Gastroesophageal sphincter (tissue), 4 donors: Measurements from ENCODE around the gene SNX12. TPM values are rescaled to one million over a fixed set of nuclear protein-coding genes. Genes with fewer than 3 reads are reported as not detected.

ENCODE experiments used
- ATAC-seq: fragments of 150-250 bp; one replicate; pipeline ENCODE4 v1.9.1; 2016; ENCODE audit warnings: mild to moderate bottlenecking, moderate library complexity
- H3K27ac ChIP-seq, 4 donors: fragments of 200-600 bp; sonication (generic) in 3 of 4; 1 replicate in 3 of 4; 2 replicates in 1 of 4; pipeline ENCODE4 v1.5.1; 2016 to 2019
- H3K27me3 ChIP-seq: fragments of 200-600 bp; sonication (generic); one replicate; pipeline ENCODE4 v1.5.1; 2019
- H3K36me3 ChIP-seq, 2 donors: fragments of 200-600 bp; sonication (generic); one replicate each; pipeline ENCODE4 v1.5.1; 2019; ENCODE audit warnings: control low read depth in 1 of 2
- H3K4me1 ChIP-seq, 3 donors: fragments of 200-600 bp; sonication (generic); 1 replicate in 2 of 3; 2 replicates in 1 of 3; pipeline ENCODE4 v1.5.1; 2016 to 2019; ENCODE audit warnings: control low read depth in 2 of 3
- H3K4me3 ChIP-seq, 2 donors: fragments of 200-600 bp; sonication (generic); one replicate each; pipeline ENCODE4 v1.5.1; 2019; ENCODE audit warnings: mild to moderate bottlenecking in 1 of 2, moderate library complexity in 1 of 2
- H3K9me3 ChIP-seq, 3 donors: fragments of 200-600 bp; sonication (generic); one replicate each; pipeline ENCODE4 v1.5.1; 2017 to 2019; ENCODE audit warnings: control low read depth in 2 of 3
- EP300 ChIP-seq: sonication (generic); formaldehyde crosslinking; IDR thresholded peaks from one replicate; pipeline ENCODE4 v1.6.1; 2017; ENCODE audit warnings: antibody characterized with exemption, mild to moderate bottlenecking
- POLR2A ChIP-seq, 2 donors: fragments of 450-650 bp; IDR thresholded peaks; one replicate each; pipeline ENCODE4 v1.6.1; 2017; ENCODE audit warnings: antibody characterized with exemption in 2 of 2, mild to moderate bottlenecking in 2 of 2, moderate library complexity in 1 of 2
- POLR2AphosphoS5 ChIP-seq: sonication (generic); formaldehyde crosslinking; IDR thresholded peaks from one replicate; pipeline ENCODE4 v1.6.1; 2017; ENCODE audit warnings: antibody characterized with exemption
- WGBS, 2 donors: methylation state at CpG; one replicate each; pipeline ENCODE4 v1.1.5; 2018; ENCODE audit warnings: low coverage in 1 of 2; 5-methylcytosine and 5-hydroxymethylcytosine counted together
- small RNA-seq, 4 donors: library from RNA; depleted of rRNA; stranded (forward); fragments of <200 nt; gene quantifications; one replicate each; pipeline ENCODE3, GENCODE V24; 2016
- total RNA-seq, 4 donors: library from RNA; depleted of rRNA; stranded (reverse); fragments of >200 nt; gene quantifications; one replicate each; pipeline ENCODE4 v1.1.0, GENCODE V29; 2016
- TF ChIP-seq, protein P1 (sequence below), 4 experiments: fragments of 200-600 bp in 2 of 4; fragments of 450-650 bp in 2 of 4; sonication (generic) in 1 of 4; IDR thresholded peaks; one replicate each; pipeline ENCODE4 v1.5.1; 2017 to 2019; ENCODE audit warnings: antibody characterized with exemption in 4 of 4, mild to moderate bottlenecking in 2 of 4, moderate library complexity in 2 of 4

Gene SNX12
- total RNA-seq, 4 donors from 2014 or later = 43.1 to 81.7 (median 52.0) TPM

DNA sequence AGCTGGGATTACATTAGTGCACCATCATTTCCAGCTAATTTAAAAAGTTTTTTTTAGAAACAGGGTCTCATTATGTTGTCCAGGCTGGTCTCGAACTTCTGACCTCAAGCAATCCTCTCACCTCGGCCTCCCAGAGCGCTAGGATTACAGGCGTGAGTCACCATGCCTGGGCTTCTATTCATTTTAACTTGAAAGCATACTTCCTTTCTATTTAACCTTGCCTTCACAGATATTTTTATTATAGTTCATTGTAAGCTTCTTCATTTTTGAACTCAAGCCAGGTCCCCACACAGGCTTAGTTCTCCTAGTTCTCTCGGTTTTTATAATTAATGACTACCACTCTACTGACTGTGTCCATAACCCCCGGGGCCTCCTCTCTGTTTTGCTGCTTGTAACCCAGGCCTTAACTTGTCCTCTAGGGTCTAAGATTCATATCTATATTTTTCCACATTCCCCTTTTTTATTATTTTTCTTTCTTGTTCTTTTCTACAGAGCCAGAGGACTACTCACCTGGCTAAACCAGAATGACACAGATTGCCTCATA is 50.7 kb downstream of the SNX12 start:
- Histone ChIP-seq H3K36me3 (no peaks in the 10 kb centered on the region), H3K27ac (no peak overlapping the region), H3K9me3 (no peaks in the 10 kb centered on the region), H3K4me3 (no peak overlapping the region), H3K27me3 (no peaks in the 10 kb centered on the region), H3K4me1 (no peaks in the 10 kb centered on the region)
- ATAC-seq = no peak
- TF ChIP-seq, protein P1, sequence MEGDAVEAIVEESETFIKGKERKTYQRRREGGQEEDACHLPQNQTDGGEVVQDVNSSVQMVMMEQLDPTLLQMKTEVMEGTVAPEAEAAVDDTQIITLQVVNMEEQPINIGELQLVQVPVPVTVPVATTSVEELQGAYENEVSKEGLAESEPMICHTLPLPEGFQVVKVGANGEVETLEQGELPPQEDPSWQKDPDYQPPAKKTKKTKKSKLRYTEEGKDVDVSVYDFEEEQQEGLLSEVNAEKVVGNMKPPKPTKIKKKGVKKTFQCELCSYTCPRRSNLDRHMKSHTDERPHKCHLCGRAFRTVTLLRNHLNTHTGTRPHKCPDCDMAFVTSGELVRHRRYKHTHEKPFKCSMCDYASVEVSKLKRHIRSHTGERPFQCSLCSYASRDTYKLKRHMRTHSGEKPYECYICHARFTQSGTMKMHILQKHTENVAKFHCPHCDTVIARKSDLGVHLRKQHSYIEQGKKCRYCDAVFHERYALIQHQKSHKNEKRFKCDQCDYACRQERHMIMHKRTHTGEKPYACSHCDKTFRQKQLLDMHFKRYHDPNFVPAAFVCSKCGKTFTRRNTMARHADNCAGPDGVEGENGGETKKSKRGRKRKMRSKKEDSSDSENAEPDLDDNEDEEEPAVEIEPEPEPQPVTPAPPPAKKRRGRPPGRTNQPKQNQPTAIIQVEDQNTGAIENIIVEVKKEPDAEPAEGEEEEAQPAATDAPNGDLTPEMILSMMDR (IDR thresholded peaks at IDR 0.05) = no peak
- TF ChIP-seq POLR2A (IDR thresholded peaks at IDR 0.05) (no peak), EP300 (no peak), POLR2AphosphoS5 (no peak)
- 36 to 49% methylated on average over 3 to 6 of the region's 6 CpGs for WGBS, 2 donors

Small RNAs within 50 kb of the gene (small RNA-seq; reads per million reads assigned to genes)
- gene CXorf65 = 0 reads per million in 4 donors
- gene RNU1-56P = 0 reads per million in 4 donors

Other genes starting within 250 kb of the SNX12 start
- not detected for gene TEX11, start 159.6 kb downstream of the SNX12 start, total RNA-seq
- 10 to 100 TPM in 1 of 4 donors, not detected in 3; 12.7 TPM for gene SLC7A3, start 137.2 kb downstream of the SNX12 start, total RNA-seq
- 10 to 100 TPM; 19.9 to 48.2 (median 28.9) TPM for gene FOXO4, start 27.5 kb upstream of the SNX12 start, total RNA-seq
- not detected for gene CXorf65, start 38.4 kb upstream of the SNX12 start, total RNA-seq
- 1 to 10 TPM in 3 of 4 donors, under 1 TPM in 1; 0.62 to 6.3 (median 3.7) TPM for gene IL2RG, start 43.2 kb upstream of the SNX12 start, total RNA-seq
- 10 to 100 TPM; 19.7 to 30.2 (median 26.2) TPM for gene MED12, start 50.3 kb upstream of the SNX12 start, total RNA-seq
- gene NLGN3, start 76.5 kb upstream of the SNX12 start, total RNA-seq = 1 to 10 TPM; 1.7 to 3.1 (median 2.8) TPM
- gene GJB1, start 154.9 kb upstream of the SNX12 start, total RNA-seq = not detected
- 10 to 100 TPM in 3 of 4 donors, 1 to 10 TPM in 1; 9.7 to 18.5 (median 13.4) TPM for gene ZMYM3, start 185.8 kb upstream of the SNX12 start, total RNA-seq
- 100 to 1,000 TPM; 196 to 268 (median 213) TPM for gene NONO, start 215.3 kb upstream of the SNX12 start, total RNA-seq
- 10 to 100 TPM in 3 of 4 donors, 1 to 10 TPM in 1; 7.1 to 37.5 (median 25.6) TPM for gene ITGB1BP2, start 233.4 kb upstream of the SNX12 start, total RNA-seq